AG09309 (cell line): ENCODE data around the gene ARHGAP18.

ENCODE experiments used
- DNase-seq: peaks from one replicate; pipeline ENCODE4 v3.0.0-alpha.2; 2010; ENCODE audit warnings: low read depth
- H3K4me3 ChIP-seq: 2 replicates; pipeline ENCODE4 v1.5.1; 2011; ENCODE audit warnings: mild to moderate bottlenecking, low read depth, low read length, moderate library complexity; ENCODE audit not compliant: control insufficient read depth
- CTCF ChIP-seq: IDR thresholded peaks from 2 replicates; pipeline ENCODE4 v1.5.1; 2011; ENCODE audit warnings: mild to moderate bottlenecking, low read depth, low read length, inconsistent platforms; ENCODE audit not compliant: insufficient read depth, control insufficient read depth; ENCODE audit errors: missing control alignments

Gene ARHGAP18

GRCh38 chr6:129749749-129750120 lies 39.8 kb upstream of the ARHGAP18 start:
- peak; percentile 68 for DNase-seq
- TF ChIP-seq CTCF, result no peak
- no peak overlapping the region for H3K4me3 ChIP-seq

GRCh38 chr6:129748901-129749748 lies 39.1 kb upstream of the ARHGAP18 start:
- no peak for TF ChIP-seq CTCF
- DNase-seq, result peak; percentile 48
- no peak overlapping the region for H3K4me3 ChIP-seq

GRCh38 chr6:129748212-129748900 lies 38.4 kb upstream of the ARHGAP18 start:
- no peak for TF ChIP-seq CTCF
- no peak overlapping the region for H3K4me3 ChIP-seq
- DNase-seq, result peak; percentile 20

GRCh38 chr6:129747588-129748112 lies 37.7 kb upstream of the ARHGAP18 start:
- DNase-seq, result no peak
- no peak for TF ChIP-seq CTCF
- no peak overlapping the region for H3K4me3 ChIP-seq

GRCh38 chr6:129744880-129745237 lies 34.9 kb upstream of the ARHGAP18 start:
- no peak for TF ChIP-seq CTCF
- H3K4me3 ChIP-seq, result no peak overlapping the region
- DNase-seq, result no peak

- peak; percentile 14 for DNase-seq
- no peak for TF ChIP-seq CTCF
These were observed 34.4 kb upstream of the ARHGAP18 start for GRCh38 chr6:129744201-129744879.

More at GRCh38 chr6:129744201-129744879, 34.4 kb upstream of the ARHGAP18 start:
- no peak overlapping the region for H3K4me3 ChIP-seq
